ENCODE measurements around the gene SH3TC1.

The SH3TC1 gene

DNA sequence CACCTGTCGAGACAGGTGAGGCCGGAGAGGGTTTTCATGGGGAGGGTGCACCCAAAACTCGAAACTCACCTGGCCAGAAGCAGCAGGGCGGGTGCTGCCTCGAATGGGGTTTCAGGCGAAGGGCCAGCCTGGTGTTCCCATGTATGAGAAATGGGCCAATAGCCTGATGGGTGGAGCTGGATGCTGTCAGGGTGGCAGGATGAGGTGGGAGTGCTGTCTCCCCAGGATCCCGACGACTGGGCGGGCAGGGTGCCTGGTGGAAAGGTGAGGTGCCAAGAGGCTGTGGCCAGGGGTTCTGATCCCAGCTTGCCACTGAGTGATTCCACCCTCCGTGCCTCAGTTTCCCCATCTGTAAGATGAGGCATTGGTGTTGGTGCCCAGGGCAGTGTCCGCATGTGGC, 16.8 kb upstream of the SH3TC1 start:
- DNase-seq: no peak

GRCh38 chr4:8182858-8183725, 16.0 kb upstream of the SH3TC1 start:
- no peak for DNase-seq

DNA sequence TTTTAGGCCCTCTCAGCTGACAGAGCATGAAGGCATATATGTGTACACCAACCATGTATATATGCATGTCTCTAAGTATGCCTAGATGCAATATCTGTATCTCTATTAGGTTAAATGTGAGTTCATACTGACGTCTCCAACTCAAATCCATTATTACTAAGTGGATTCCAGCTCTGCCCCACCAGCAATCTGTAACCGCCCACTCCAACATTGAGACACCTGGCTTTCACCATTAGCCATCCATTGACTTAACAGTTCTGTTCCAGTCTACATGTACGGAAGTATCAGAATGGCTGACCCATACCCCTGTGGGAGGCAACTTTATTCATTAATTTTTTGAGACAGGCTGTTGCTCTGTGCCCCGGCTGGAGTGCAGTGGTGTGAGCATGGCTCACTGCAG, 15.0 kb upstream of the SH3TC1 start:
- no peak for DNase-seq

- no peak for DNase-seq
These were observed 13.8 kb upstream of the SH3TC1 start for GRCh38 chr4:8185295-8185694.

GRCh38 chr4:8185930-8186329, 13.2 kb upstream of the SH3TC1 start:
- DNase-seq: no peak

DNA sequence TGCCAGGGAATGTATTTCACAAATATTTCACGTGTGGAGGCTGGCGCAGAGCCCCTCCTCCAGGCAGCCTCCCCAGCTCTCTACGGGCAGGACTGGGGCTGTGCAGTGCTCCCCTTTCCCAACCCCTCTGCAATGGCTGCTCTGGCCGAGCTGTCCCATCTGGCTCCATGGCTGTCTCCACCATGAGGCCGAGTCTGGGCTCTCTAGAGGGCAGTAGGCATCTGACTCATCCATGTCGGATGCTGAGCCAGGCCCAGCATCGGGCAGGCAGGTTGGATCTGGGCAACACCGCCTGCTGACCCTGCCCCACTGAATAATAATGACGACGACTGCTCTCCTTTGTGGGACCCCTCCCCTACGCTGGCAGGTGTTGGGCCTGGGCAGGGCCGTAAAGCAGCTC, 11.0 kb upstream of the SH3TC1 start:
- DNase-seq: no peak

DNA sequence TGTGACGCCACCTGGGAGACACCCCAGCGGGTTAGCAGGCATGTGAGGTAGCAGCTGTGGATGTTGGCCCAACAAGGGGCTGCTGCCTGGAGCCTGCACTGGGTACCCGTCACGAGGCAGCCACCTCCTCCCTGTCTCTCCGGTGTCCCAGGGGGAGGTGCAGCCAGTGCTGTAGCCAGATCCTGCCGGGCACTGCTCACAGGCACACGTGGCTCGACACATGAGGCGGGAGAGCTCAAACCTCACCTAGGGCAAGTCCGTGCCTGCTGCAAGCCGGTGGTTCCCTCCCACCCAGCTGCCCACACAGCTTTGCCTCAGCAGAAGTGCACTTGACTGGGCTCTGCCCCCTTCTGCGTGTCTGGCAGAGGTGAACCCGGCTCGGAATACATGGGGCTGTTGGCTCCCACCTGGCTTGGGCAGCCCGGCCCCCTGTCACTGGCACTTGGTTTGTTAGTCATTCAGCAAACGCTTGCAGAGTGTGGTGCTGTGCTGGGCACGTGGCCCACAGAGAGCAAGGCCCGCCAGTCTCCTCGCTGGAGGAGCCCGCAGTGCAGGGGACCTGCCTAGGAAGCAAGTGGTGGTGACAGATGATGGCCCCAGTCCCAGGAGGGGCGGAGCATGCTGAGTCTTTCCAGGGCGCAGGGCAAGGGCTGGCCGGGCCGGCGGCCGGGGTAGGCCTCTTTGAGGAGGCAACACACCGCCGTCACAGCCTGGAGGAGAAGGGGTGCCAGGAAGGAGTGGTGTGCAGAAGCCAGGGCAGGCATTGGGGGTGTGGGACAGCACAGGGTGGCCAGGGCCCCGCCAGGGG, 10.1 kb upstream of the SH3TC1 start:
- DNase-seq: no peak

- no peak for DNase-seq
These were observed 9.3 kb upstream of the SH3TC1 start for GRCh38 chr4:8189551-8190466.

GRCh38 chr4:8191136-8191747, 7.8 kb upstream of the SH3TC1 start:
- peak; percentile 6 for DNase-seq

GRCh38 chr4:8192748-8193738, 6.0 kb upstream of the SH3TC1 start:
- peak; percentile 15 for DNase-seq

DNA sequence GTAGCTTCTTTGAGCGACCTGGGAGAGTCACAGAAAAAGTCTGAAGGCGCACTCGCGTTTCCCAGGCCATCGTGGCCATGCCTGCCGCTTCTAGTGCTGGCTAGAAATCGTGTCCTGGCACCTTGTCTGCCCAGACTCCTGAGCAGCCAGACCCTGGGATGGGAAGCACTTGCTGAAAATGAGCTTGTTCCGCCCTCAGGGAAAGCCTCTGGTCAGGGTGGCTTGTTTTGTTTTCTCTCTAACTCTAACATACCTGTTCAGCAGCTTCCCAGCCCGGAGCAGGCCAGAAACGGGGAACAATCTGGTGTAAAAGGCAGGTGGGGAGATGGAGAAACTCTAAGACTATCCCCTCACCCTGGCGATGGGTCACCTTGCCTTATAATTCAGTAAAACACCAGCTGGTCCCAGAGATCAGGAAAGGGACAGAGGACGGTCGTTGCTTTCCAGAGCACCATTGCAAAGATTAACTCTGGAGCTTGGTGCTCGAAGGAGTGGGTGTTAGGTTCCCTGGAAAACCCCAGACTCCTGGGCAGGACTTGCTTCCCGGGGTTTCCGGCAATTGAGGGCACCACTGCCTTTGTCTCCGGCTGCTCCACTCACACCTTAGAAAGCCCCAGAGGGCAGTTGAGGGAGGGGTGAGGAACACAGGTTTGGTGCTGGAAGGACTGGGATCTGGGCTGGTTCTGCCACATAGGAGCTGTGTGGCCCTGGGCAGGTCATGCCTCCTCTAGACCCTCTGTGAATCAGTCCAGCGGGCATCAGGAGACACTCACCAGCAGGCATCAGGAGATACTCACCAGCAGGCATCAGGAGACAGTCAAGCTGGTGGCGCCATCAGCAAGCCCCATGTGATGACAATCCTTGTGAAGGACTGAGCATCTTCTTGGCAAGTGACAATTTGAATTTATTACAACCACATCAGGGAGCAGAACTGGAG, 4.5 kb upstream of the SH3TC1 start:
- DNase-seq: no peak

DNA sequence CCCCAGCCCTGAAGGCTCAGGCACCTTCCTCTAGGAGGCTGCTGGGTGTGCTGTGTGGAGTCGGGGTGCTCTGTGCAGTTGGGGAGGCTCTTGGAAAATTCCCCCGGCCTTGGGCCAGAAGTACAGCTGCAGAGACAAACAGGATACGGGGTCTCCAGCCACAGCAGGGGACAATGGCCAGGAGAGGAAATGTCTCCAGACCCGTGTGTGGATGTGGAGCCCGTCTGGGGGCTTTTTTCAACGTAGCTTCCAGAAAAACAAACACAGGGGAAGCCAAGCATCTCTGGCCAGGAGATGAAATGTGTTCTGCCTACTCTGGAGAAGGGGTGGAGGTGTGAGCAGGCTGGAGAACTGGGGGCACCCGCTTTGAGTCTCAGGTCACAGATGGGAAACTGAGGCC, 3.7 kb upstream of the SH3TC1 start:
- no peak for DNase-seq

GRCh38 chr4:8195841-8196458, 3.1 kb upstream of the SH3TC1 start:
- DNase-seq: no peak

DNA sequence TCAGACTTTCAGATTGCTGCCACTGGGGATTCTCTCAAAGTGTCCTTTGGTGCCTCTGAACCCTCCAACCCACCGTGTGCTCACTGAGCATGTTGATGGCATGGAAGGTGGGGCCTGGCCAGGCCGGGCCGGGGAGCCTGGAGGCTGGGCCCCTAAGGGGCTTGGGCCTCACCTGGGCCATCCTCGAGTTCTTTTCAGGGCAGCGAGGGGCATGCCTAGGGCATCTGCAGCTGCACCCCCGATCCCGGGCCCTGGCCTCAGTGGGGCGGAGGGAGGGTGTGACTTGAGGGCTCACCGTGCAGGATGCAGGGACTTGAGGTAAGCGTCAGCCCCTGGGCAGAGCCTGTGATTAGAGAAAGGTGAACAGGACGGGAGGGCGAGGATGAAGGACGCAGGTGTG, 1.6 kb upstream of the SH3TC1 start:
- DNase-seq: no peak

DNA sequence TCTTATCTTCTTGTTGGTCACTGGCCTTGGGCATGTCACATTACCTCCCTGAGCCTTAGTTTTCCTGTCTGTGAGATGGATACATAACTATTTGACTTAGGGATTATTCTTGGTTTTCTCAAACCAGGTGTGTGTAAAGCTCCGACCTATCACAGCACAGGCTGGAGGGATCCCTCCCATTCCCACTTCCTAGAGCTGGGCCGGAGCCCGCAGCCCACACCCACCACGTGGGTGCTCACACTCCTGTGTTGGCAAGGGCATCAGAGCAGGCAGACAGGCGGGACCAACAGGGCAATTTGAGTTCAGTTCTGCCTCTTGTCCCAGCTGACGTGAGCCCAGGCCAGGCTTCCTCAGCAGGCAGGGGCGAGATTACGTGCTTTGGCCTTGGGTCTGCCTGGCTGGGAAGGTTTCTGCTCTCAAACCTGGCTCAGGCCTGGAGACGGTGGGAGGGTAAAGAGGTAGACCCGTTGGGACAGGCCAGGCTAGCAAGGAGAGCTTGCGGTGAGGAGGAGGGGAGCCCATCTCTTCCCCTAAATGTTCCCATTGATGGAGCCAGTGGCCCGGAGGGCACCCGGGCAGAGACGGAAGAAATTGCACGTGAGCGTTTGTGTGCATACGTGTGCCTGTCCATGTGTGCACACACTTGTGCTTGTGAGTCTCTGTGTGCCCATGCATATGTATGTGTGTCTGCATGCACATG, 734 bp upstream of the SH3TC1 start:
- DNase-seq: no peak

- DNase-seq: no peak
These were observed 658 bp downstream of the SH3TC1 start for GRCh38 chr4:8199594-8200301.

DNA sequence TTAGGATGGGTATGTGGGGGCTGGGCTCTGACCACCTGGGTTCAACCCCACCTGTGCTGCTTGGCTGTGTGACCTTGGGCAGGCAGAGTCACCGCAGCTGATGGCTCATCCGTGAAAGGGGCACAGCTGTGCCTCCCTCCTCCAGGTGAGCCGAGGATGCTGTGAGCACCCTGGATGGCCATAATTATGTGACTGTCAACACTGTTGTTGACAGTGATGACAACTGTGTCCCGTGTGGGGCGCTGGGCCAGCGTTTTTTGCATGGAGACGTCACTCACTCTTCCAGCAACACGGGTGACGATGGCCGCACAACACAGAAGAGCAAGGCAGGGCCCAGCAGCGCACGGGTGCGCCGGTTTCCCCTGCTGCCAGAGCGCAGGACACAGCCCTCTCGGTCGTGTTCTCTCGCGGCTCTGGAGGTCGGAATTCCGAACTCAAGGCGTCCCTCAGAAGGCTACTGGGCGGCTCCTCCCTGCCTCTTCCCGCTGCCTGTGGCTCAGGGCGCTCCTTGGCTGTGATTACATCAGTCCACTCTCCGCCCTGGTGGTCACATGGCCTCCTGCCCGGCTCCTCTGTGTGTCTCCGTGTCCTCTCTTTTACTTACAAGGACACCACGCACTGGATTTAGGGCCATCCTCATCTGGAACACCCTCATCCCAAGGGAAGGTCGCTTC, 1.3 kb downstream of the SH3TC1 start:
- peak; percentile 30 for DNase-seq

- DNase-seq: peak; percentile 49
These were observed 2.3 kb downstream of the SH3TC1 start for GRCh38 chr4:8201321-8201781.
